ENCODE results near the gene FBXO40. TPM values are rescaled to one million over a fixed set of nuclear protein-coding genes. Genes with fewer than 3 reads are reported as not detected.

FBXO40 gene
- total RNA-seq, 2 experiments from 2014 or later = not detected

GRCh38 chr3:121624147-121624899 is 31.1 kb downstream of the FBXO40 start:
- Mint-ChIP-seq H3K9me3 (ENCODE audit: insufficient read depth) (no peaks in the 10 kb centered on the region), H3K27me3 (ENCODE audit: low read depth) (peaks cover 2% of the 10 kb centered on the region), H3K36me3 (ENCODE audit: low read depth) (peaks cover 6% of the 10 kb centered on the region), H3K4me1 (ENCODE audit: low read depth) (no peaks in the 10 kb centered on the region), H3K27ac (no peak overlapping the region), H3K4me3 (no peak overlapping the region)
- no peak for DNase-seq
- ChIA-PET CTCF (no interaction called here), POLR2A (no interaction called here)
- ATAC-seq = no peak

GRCh38 chr3:121626495-121626894 is 33.3 kb downstream of the FBXO40 start:
- POLR2A ChIA-PET = no interaction called here
- ATAC-seq = no peak
- H3K4me1 Mint-ChIP-seq (ENCODE audit: low read depth) = no peaks in the 10 kb centered on the region

GRCh38 chr3:121627211-121627610 is 34.0 kb downstream of the FBXO40 start:
- no peak for ATAC-seq
- no peak for DNase-seq
- Mint-ChIP-seq H3K9me3 (ENCODE audit: insufficient read depth) (no peaks in the 10 kb centered on the region), H3K36me3 (ENCODE audit: low read depth) (peaks cover 32% of the 10 kb centered on the region), H3K4me1 (ENCODE audit: low read depth) (no peaks in the 10 kb centered on the region), H3K4me3 (no peak overlapping the region), H3K27me3 (ENCODE audit: low read depth) (no peaks in the 10 kb centered on the region), H3K27ac (no peak overlapping the region)
- ChIA-PET CTCF (no interaction called here), POLR2A (no interaction called here)

More at GRCh38 chr3:121626495-121626894, 33.3 kb downstream of the FBXO40 start:
- H3K4me3 Mint-ChIP-seq = no peak overlapping the region
- no peaks in the 10 kb centered on the region for H3K9me3 Mint-ChIP-seq (ENCODE audit: insufficient read depth)
- peaks cover 25% of the 10 kb centered on the region for H3K36me3 Mint-ChIP-seq (ENCODE audit: low read depth)
- H3K27me3 Mint-ChIP-seq (ENCODE audit: low read depth) = peaks cover 2% of the 10 kb centered on the region
- CTCF ChIA-PET = no interaction called here
- no peak for DNase-seq
- no peak overlapping the region for H3K27ac Mint-ChIP-seq

GRCh38 chr3:121627622-121628021 is 34.4 kb downstream of the FBXO40 start:
- Mint-ChIP-seq H3K9me3 (ENCODE audit: insufficient read depth) (no peaks in the 10 kb centered on the region), H3K36me3 (ENCODE audit: low read depth) (peaks cover 35% of the 10 kb centered on the region), H3K4me3 (no peak overlapping the region), H3K4me1 (ENCODE audit: low read depth) (no peaks in the 10 kb centered on the region), H3K27ac (no peak overlapping the region), H3K27me3 (ENCODE audit: low read depth) (no peaks in the 10 kb centered on the region)
- ATAC-seq (no peak), DNase-seq (no peak)
- ChIA-PET POLR2A (no interaction called here), CTCF (no interaction called here)

GRCh38 chr3:121629601-121630000 is 36.4 kb downstream of the FBXO40 start:
- Mint-ChIP-seq H3K9me3 (ENCODE audit: insufficient read depth) (no peaks in the 10 kb centered on the region), H3K36me3 (ENCODE audit: low read depth) (peaks cover 49% of the 10 kb centered on the region), H3K4me1 (ENCODE audit: low read depth) (no peaks in the 10 kb centered on the region), H3K27me3 (ENCODE audit: low read depth) (no peaks in the 10 kb centered on the region), H3K4me3 (no peak overlapping the region), H3K27ac (peak overlapping the region; percentile 4)
- POLR2A ChIA-PET = interaction anchor here (1.1 kb wide), 1 partner anchor 31 kb away, joined by 3 read pairs; the partner anchor contains the start of gene HCLS1
- CTCF ChIA-PET = interaction anchor here (1.5 kb wide), 1 partner anchor 17 kb away, joined by 3 read pairs; no protein-coding TSS in a partner anchor
- ATAC-seq (no peak), DNase-seq (no peak)

GRCh38 chr3:121630355-121630754 is 37.2 kb downstream of the FBXO40 start:
- no peaks in the 10 kb centered on the region for H3K9me3 Mint-ChIP-seq (ENCODE audit: insufficient read depth)
- DNase-seq (no peak), ATAC-seq (no peak)
- no peaks in the 10 kb centered on the region for H3K27me3 Mint-ChIP-seq (ENCODE audit: low read depth)
- no peak overlapping the region for H3K4me3 Mint-ChIP-seq
- peak overlapping the region; percentile 4 for H3K27ac Mint-ChIP-seq
- H3K4me1 Mint-ChIP-seq (ENCODE audit: low read depth) = no peaks in the 10 kb centered on the region
- ChIA-PET CTCF (interaction anchor here (1.5 kb wide), 1 partner anchor 18 kb away, joined by 3 read pairs; no protein-coding TSS in a partner anchor), POLR2A (interaction anchor here (1.1 kb wide), 1 partner anchor 31 kb away, joined by 3 read pairs; the partner anchor contains the start of gene HCLS1)
- peaks cover 57% of the 10 kb centered on the region for H3K36me3 Mint-ChIP-seq (ENCODE audit: low read depth)

- DNase-seq (no peak), ATAC-seq (no peak)
- H3K4me1 Mint-ChIP-seq (ENCODE audit: low read depth) = peaks cover 5% of the 10 kb centered on the region
- POLR2A ChIA-PET = no interaction called here
- H3K4me3 Mint-ChIP-seq = no peak overlapping the region
- CTCF ChIA-PET = no interaction called here
- no peaks in the 10 kb centered on the region for H3K27me3 Mint-ChIP-seq (ENCODE audit: low read depth)
- no peaks in the 10 kb centered on the region for H3K9me3 Mint-ChIP-seq (ENCODE audit: insufficient read depth)
- H3K27ac Mint-ChIP-seq = no peak overlapping the region
- peaks cover 81% of the 10 kb centered on the region for H3K36me3 Mint-ChIP-seq (ENCODE audit: low read depth)
Measured at GRCh38 chr3:121637922-121638321, 44.7 kb downstream of the FBXO40 start.

- DNase-seq (no peak), ATAC-seq (no peak)
- H3K27me3 Mint-ChIP-seq (ENCODE audit: low read depth) = no peaks in the 10 kb centered on the region
- H3K36me3 Mint-ChIP-seq (ENCODE audit: low read depth) = peaks cover 80% of the 10 kb centered on the region
- peaks cover 5% of the 10 kb centered on the region for H3K4me1 Mint-ChIP-seq (ENCODE audit: low read depth)
- H3K9me3 Mint-ChIP-seq (ENCODE audit: insufficient read depth) = no peaks in the 10 kb centered on the region
- CTCF ChIA-PET = interaction anchor here (1.5 kb wide), 1 partner anchor 19 kb away, joined by 3 read pairs; the partner anchor contains the start of gene HCLS1
- no peak overlapping the region for H3K27ac Mint-ChIP-seq
- H3K4me3 Mint-ChIP-seq = no peak overlapping the region
- POLR2A ChIA-PET = interaction anchor here (0.7 kb wide), 1 partner anchor 59 kb away, joined by 3 read pairs; no protein-coding TSS in a partner anchor
Measured at GRCh38 chr3:121641127-121641526, 47.9 kb downstream of the FBXO40 start.

GRCh38 chr3:121642601-121643314 is 49.6 kb downstream of the FBXO40 start:
- no peak for DNase-seq
- Mint-ChIP-seq H3K4me3 (no peak overlapping the region), H3K27ac (no peak overlapping the region), H3K4me1 (ENCODE audit: low read depth) (peaks cover 5% of the 10 kb centered on the region), H3K9me3 (ENCODE audit: insufficient read depth) (no peaks in the 10 kb centered on the region), H3K36me3 (ENCODE audit: low read depth) (peaks cover 72% of the 10 kb centered on the region), H3K27me3 (ENCODE audit: low read depth) (no peaks in the 10 kb centered on the region)
- CTCF ChIA-PET = no interaction called here
- no peak for ATAC-seq
- POLR2A ChIA-PET = no interaction called here

- H3K27me3 Mint-ChIP-seq (ENCODE audit: low read depth) = no peaks in the 10 kb centered on the region
- H3K9me3 Mint-ChIP-seq (ENCODE audit: insufficient read depth) = no peaks in the 10 kb centered on the region
- no peak overlapping the region for H3K4me3 Mint-ChIP-seq
- peak; percentile 59 for ATAC-seq
- DNase-seq = no peak
- ChIA-PET POLR2A (no interaction called here), CTCF (no interaction called here)
- H3K27ac Mint-ChIP-seq = no peak overlapping the region
- H3K4me1 Mint-ChIP-seq (ENCODE audit: low read depth) = peaks cover 8% of the 10 kb centered on the region
- peaks cover 70% of the 10 kb centered on the region for H3K36me3 Mint-ChIP-seq (ENCODE audit: low read depth)
Measured at GRCh38 chr3:121645054-121645453, 51.9 kb downstream of the FBXO40 start.

GRCh38 chr3:121648219-121648958 is 55.2 kb downstream of the FBXO40 start:
- Mint-ChIP-seq H3K27me3 (ENCODE audit: low read depth) (no peaks in the 10 kb centered on the region), H3K36me3 (ENCODE audit: low read depth) (peaks cover 74% of the 10 kb centered on the region), H3K27ac (no peak overlapping the region), H3K4me3 (no peak overlapping the region), H3K4me1 (ENCODE audit: low read depth) (peaks cover 26% of the 10 kb centered on the region), H3K9me3 (ENCODE audit: insufficient read depth) (no peaks in the 10 kb centered on the region)
- ChIA-PET POLR2A (interaction anchor here (0.5 to 1.2 kb wide), 2 partner anchors 12 to 102 kb away, joined by 3 read pairs; partner anchors contain the start of gene HCLS1), CTCF (no interaction called here)
- DNase-seq (no peak), ATAC-seq (no peak)
